Ascending aorta (tissue), 2 donors: ENCODE results near the gene MEIS3. TPM values are rescaled to one million over a fixed set of nuclear protein-coding genes. Genes with fewer than 3 reads are reported as not detected.

Source experiments
- DNase-seq, 2 donors: peaks; one replicate each; pipeline ENCODE4 v3.0.0-alpha.2; 2019; ENCODE audit warnings: low spot score in 2 of 2
- H3K27ac ChIP-seq, 2 donors: fragments of 200-600 bp; sonication (generic); one replicate each; pipeline ENCODE4 v1.5.1; 2016 to 2017; ENCODE audit warnings: mild to moderate bottlenecking in 1 of 2
- H3K27me3 ChIP-seq: fragments of 200-600 bp; sonication (generic); one replicate; pipeline ENCODE4 v1.5.1; 2017
- H3K36me3 ChIP-seq, 2 donors: fragments of 200-600 bp; sonication (generic); one replicate each; pipeline ENCODE4 v1.5.1; 2016
- H3K4me1 ChIP-seq, 2 donors: fragments of 200-600 bp; sonication (generic); one replicate each; pipeline ENCODE4 v1.5.1; 2016 to 2017; ENCODE audit warnings: mild to moderate bottlenecking in 1 of 2
- H3K4me3 ChIP-seq, 2 donors: fragments of 200-600 bp; sonication (generic); one replicate each; pipeline ENCODE4 v1.5.1; 2016 to 2017; ENCODE audit warnings: mild to moderate bottlenecking in 1 of 2
- H3K9me3 ChIP-seq, 2 donors: fragments of 200-600 bp; sonication (generic); one replicate each; pipeline ENCODE4 v1.5.1; 2016
- intact Hi-C: fragments of 100-400 bp; cut with DNase I; formaldehyde crosslinking; loops from one replicate; pipeline ENCODE4 v1.15.1; 2023
- total RNA-seq: library from RNA; depleted of rRNA; stranded (reverse); fragments of >200 nt; gene quantifications from one replicate; pipeline ENCODE4 v1.1.0, GENCODE V29; 2016
- TF ChIP-seq, protein P1 (sequence below), 3 experiments: fragments of 200-600 bp in 2 of 3; fragments of 450-650 bp in 1 of 3; sonication (generic) in 2 of 3; IDR thresholded peaks; one replicate each; pipeline ENCODE4 v1.5.1; 2016 to 2019; ENCODE audit warnings: antibody characterized with exemption in 3 of 3, mild to moderate bottlenecking in 1 of 3, moderate library complexity in 1 of 3

MEIS3 gene
- total RNA-seq, 1 donor from 2014 or later, result 28.6 TPM

DNA sequence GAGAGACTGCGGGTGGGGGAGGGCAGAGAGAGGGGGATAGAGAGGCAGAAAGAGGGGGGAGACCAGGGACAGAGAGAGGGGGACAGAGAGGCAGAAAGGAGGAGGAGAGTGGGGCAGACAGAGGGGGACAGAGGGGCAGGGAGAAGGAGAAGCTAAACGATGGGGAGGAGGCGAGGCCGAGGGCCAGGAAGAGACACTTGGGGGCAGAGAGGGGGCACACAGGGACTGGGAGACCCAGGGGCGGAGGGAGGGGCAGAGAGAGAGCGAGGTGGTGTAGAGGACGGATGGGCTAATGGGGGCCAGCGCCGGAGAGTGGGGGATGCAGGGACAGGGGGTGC is 666 bp downstream of the MEIS3 start:
- no peak for DNase-seq
- peak overlapping the region; percentile 45 to 63 for H3K4me3 ChIP-seq
- intact Hi-C loops, result no loop called here
- no peak overlapping the region for H3K27ac ChIP-seq
- H3K27me3 ChIP-seq, result peaks cover 12% of the 10 kb centered on the region
- H3K4me1 ChIP-seq, result peaks cover 7 to 8% of the 10 kb centered on the region in 2 donors
- H3K36me3 ChIP-seq, result no peaks in the 10 kb centered on the region
- TF ChIP-seq, protein P1, sequence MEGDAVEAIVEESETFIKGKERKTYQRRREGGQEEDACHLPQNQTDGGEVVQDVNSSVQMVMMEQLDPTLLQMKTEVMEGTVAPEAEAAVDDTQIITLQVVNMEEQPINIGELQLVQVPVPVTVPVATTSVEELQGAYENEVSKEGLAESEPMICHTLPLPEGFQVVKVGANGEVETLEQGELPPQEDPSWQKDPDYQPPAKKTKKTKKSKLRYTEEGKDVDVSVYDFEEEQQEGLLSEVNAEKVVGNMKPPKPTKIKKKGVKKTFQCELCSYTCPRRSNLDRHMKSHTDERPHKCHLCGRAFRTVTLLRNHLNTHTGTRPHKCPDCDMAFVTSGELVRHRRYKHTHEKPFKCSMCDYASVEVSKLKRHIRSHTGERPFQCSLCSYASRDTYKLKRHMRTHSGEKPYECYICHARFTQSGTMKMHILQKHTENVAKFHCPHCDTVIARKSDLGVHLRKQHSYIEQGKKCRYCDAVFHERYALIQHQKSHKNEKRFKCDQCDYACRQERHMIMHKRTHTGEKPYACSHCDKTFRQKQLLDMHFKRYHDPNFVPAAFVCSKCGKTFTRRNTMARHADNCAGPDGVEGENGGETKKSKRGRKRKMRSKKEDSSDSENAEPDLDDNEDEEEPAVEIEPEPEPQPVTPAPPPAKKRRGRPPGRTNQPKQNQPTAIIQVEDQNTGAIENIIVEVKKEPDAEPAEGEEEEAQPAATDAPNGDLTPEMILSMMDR (IDR thresholded peaks at IDR 0.05), result no peak
- H3K9me3 ChIP-seq, result no peaks in the 10 kb centered on the region

GRCh38 chr19:47417746-47418691 is 1.3 kb downstream of the MEIS3 start:
- Histone ChIP-seq H3K9me3 (no peaks in the 10 kb centered on the region), H3K36me3 (no peaks in the 10 kb centered on the region), H3K4me1 (peaks cover 7 to 8% of the 10 kb centered on the region in 2 donors), H3K27ac (no peak overlapping the region), H3K4me3 (peak overlapping the region; percentile 45 to 63), H3K27me3 (peaks cover 12% of the 10 kb centered on the region)
- intact Hi-C loops, result no loop called here
- TF ChIP-seq, protein P1 (IDR thresholded peaks at IDR 0.05), result no peak
- no peak for DNase-seq

- H3K9me3 ChIP-seq, result no peaks in the 10 kb centered on the region
- TF ChIP-seq, protein P1 (IDR thresholded peaks at IDR 0.05), result no peak
- DNase-seq, result no peak
- no peak overlapping the region for H3K4me3 ChIP-seq
- intact Hi-C loops, result no loop called here
- H3K36me3 ChIP-seq, result no peaks in the 10 kb centered on the region
- H3K4me1 ChIP-seq, result peaks cover 7 to 8% of the 10 kb centered on the region in 2 donors
- H3K27ac ChIP-seq, result no peak overlapping the region
- H3K27me3 ChIP-seq, result peaks cover 6% of the 10 kb centered on the region
These were observed 2.1 kb downstream of the MEIS3 start for GRCh38 chr19:47417107-47417745.

DNA sequence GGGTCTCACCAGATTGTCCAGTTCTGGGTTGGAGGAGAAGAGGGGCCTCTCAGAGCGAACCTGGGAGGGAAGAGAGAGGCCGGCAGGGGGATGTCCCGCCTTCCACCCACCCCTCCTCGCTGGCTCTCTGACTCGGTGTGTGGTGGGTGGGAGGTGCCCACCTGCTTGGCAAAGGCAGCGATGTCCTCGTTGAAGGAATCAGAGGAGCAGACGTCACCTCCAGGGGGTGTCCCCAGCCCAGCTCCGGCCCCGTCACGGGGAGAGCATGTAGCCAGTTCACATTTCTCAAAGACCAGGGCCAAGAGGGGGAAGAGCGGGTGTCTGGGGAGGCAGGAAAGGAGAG is 2.7 kb downstream of the MEIS3 start:
- intact Hi-C loops, result no loop called here

DNA sequence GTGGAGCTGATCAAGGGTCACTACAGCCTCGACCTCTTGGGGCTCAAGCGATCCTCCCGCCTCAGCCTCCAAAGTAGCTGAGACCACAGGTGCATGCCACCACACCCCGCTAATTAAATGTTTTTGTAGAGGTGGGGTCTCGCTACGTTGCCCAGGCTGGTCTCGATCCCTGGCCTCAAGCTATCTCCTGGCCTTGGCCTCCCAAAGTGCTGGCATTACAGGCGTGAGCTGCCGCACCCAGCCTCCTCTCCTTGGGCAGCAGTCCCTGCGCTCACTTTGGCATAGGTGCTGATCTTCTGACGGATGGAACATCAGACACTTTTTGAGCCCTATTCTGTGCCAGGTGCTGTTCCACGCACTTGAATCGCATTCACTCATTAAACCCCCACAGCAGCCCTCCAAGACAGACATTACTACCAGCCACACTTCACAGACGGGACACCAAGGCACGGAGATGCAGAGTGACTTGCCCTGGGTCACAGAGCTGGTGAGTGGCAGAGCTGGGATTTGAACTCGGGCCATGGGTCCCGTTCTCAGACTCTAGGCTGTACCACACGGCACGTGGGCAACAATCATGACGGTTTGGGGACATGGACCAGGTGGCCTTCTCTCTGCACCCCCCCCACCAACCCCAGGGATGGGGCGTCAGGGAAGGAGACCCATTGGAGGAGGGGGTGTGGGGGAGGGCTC is 3.2 kb downstream of the MEIS3 start:
- H3K4me1 ChIP-seq, result peaks cover 2 to 7% of the 10 kb centered on the region in 2 donors
- no peaks in the 10 kb centered on the region for H3K9me3 ChIP-seq
- TF ChIP-seq, protein P1 (IDR thresholded peaks at IDR 0.05), result no peak
- DNase-seq, result no peak
- intact Hi-C loops, result no loop called here
- no peak overlapping the region for H3K4me3 ChIP-seq
- no peaks in the 10 kb centered on the region for H3K36me3 ChIP-seq
- no peak overlapping the region for H3K27ac ChIP-seq
- peaks cover 6% of the 10 kb centered on the region for H3K27me3 ChIP-seq

More for the DNA sequence above, 2.7 kb downstream of the MEIS3 start:
- Histone ChIP-seq H3K4me1 (peaks cover 3 to 7% of the 10 kb centered on the region in 2 donors), H3K9me3 (no peaks in the 10 kb centered on the region), H3K27me3 (peaks cover 6% of the 10 kb centered on the region), H3K27ac (no peak overlapping the region), H3K36me3 (no peaks in the 10 kb centered on the region), H3K4me3 (no peak overlapping the region)
- no peak for DNase-seq
- TF ChIP-seq, protein P1 (IDR thresholded peaks at IDR 0.05), result no peak
